Transverse colon (tissue), 4 donors: ENCODE results near the gene SPCS3. TPM values are rescaled to one million over a fixed set of nuclear protein-coding genes. Genes with fewer than 3 reads are reported as not detected.

Source experiments
- DNase-seq: peaks from one replicate; pipeline ENCODE4 v3.0.0-alpha.2; 2019
- H3K27ac ChIP-seq, 4 donors: fragments of 200-600 bp; sonication (generic); 2 replicates each; pipeline ENCODE4 v1.5.1; 2016 to 2018; ENCODE audit warnings: inconsistent platforms in 4 of 4
- H3K27me3 ChIP-seq: fragments of 200-600 bp; sonication (generic); 2 replicates; pipeline ENCODE4 v1.5.1; 2017; ENCODE audit warnings: inconsistent platforms
- H3K36me3 ChIP-seq, 4 donors: fragments of 200-600 bp; sonication (generic); 2 replicates each; pipeline ENCODE4 v1.5.1; 2017 to 2019; ENCODE audit warnings: inconsistent platforms in 4 of 4
- H3K4me1 ChIP-seq, 4 donors: fragments of 200-600 bp; sonication (generic); 2 replicates each; pipeline ENCODE4 v1.5.1; 2017 to 2020; ENCODE audit warnings: inconsistent platforms in 4 of 4
- H3K4me3 ChIP-seq, 4 donors: fragments of 200-600 bp; sonication (generic); 1 replicate in 1 of 4; 2 replicates in 3 of 4; pipeline versions ENCODE4 v1.5.1 to v1.6.1; 2017 to 2019; ENCODE audit warnings: inconsistent platforms in 4 of 4
- H3K9me3 ChIP-seq, 2 donors: fragments of 200-600 bp; sonication (generic); 2 replicates each; pipeline ENCODE4 v1.5.1; 2017 to 2019; ENCODE audit warnings: inconsistent platforms in 2 of 2
- CTCF ChIP-seq, 5 experiments: fragments of 200-600 bp in 3 of 5; fragments of 450-650 bp in 2 of 5; sonication (generic) in 3 of 5; IDR thresholded peaks; 1 replicate in 2 of 5; 2 replicates in 3 of 5; pipeline ENCODE4 v1.5.1; 2016 to 2017; ENCODE audit warnings: antibody characterized with exemption in 5 of 5, inconsistent platforms in 3 of 5, mild to moderate bottlenecking in 2 of 5, moderate library complexity in 1 of 5
- EP300 ChIP-seq: sonication (generic); formaldehyde crosslinking; IDR thresholded peaks from one replicate; pipeline ENCODE4 v1.6.1; 2017; ENCODE audit warnings: antibody characterized with exemption, low read depth
- POLR2A ChIP-seq: fragments of 450-650 bp; IDR thresholded peaks from one replicate; pipeline ENCODE4 v1.6.1; 2016; ENCODE audit warnings: antibody characterized with exemption, mild to moderate bottlenecking, moderate library complexity
- POLR2AphosphoS5 ChIP-seq, 3 donors: sonication (generic); formaldehyde crosslinking; IDR thresholded peaks; one replicate each; pipeline ENCODE4 v1.6.1; 2016; ENCODE audit warnings: antibody characterized with exemption in 3 of 3
- WGBS, 2 donors: methylation state at CpG; one replicate each; pipeline ENCODE4 v1.1.5; 2018; ENCODE audit warnings: low coverage in 1 of 2; 5-methylcytosine and 5-hydroxymethylcytosine counted together
- in situ Hi-C, 4 donors: fragments of 200-750 bp; cut with MboI; loops; one replicate each; pipeline versions ENCODE4 v1.15.0 to v1.15.1; 2017; ENCODE audit warnings: low sequenced_read_pairs in 3 of 4, low pct_ligation_motif_present in 1 of 4, low pct_unique_long_range_greater_than_20kb in 1 of 4
- intact Hi-C: fragments of 100-400 bp; cut with DNase I; formaldehyde crosslinking; loops from one replicate; pipeline ENCODE4 v1.15.1; 2023; ENCODE audit warnings: low total_unique reads
- total RNA-seq, 4 donors: library from RNA; depleted of rRNA; stranded (reverse); fragments of >200 nt; gene quantifications; one replicate each; pipeline ENCODE4 v1.1.0, GENCODE V29; 2016

The SPCS3 gene
- total RNA-seq, 4 donors from 2014 or later, result 23.2 to 77.8 (median 33.8) TPM

- no peak for TF ChIP-seq EP300
- Histone ChIP-seq H3K27ac (no peak overlapping the region), H3K36me3 (no peaks in the 10 kb centered on the region), H3K27me3 (no peaks in the 10 kb centered on the region), H3K4me1 (no peaks in the 10 kb centered on the region), H3K9me3 (no peaks in the 10 kb centered on the region), H3K4me3 (no peak overlapping the region)
- in situ Hi-C loops (no loop called here), intact Hi-C loops (no loop called here)
- WGBS, 2 donors, result 84% methylated on average over 4 of the region's 5 CpGs; no CpG with 5 or more reads in 1 of the 2 donors
- no peak for DNase-seq
Observed at GRCh38 chr4:176350671-176351070, 30.9 kb downstream of the SPCS3 start.

GRCh38 chr4:176354884-176355283 is 35.1 kb downstream of the SPCS3 start:
- no peaks in the 10 kb centered on the region for H3K9me3 ChIP-seq
- no peaks in the 10 kb centered on the region for H3K27me3 ChIP-seq
- intact Hi-C loops, result no loop called here
- no peaks in the 10 kb centered on the region for H3K36me3 ChIP-seq
- WGBS, 2 donors, result 49 to 55% methylated on average over 1 of the region's 1 CpG
- in situ Hi-C loops, result no loop called here
- H3K27ac ChIP-seq, result no peak overlapping the region
- no peaks in the 10 kb centered on the region for H3K4me1 ChIP-seq
- H3K4me3 ChIP-seq, result no peak overlapping the region
- DNase-seq, result no peak
- TF ChIP-seq POLR2A, result no peak
- no peak for TF ChIP-seq EP300
- TF ChIP-seq CTCF (IDR thresholded peaks at IDR 0.05), result no peak
- no peak for TF ChIP-seq POLR2AphosphoS5 (IDR thresholded peaks at IDR 0.05)

- TF ChIP-seq POLR2AphosphoS5 (IDR thresholded peaks at IDR 0.05) (no peak), POLR2A (no peak), EP300 (no peak), CTCF (IDR thresholded peaks at IDR 0.05) (no peak)
Observed at GRCh38 chr4:176357359-176358082, 37.8 kb downstream of the SPCS3 start.

GRCh38 chr4:176358083-176358469 is 38.3 kb downstream of the SPCS3 start:
- 86% methylated on average over 3 of the region's 3 CpGs for WGBS, 2 donors
- no peak for DNase-seq
- Histone ChIP-seq H3K4me3 (no peak overlapping the region), H3K27me3 (no peaks in the 10 kb centered on the region), H3K36me3 (no peaks in the 10 kb centered on the region), H3K9me3 (no peaks in the 10 kb centered on the region), H3K27ac (no peak overlapping the region), H3K4me1 (no peaks in the 10 kb centered on the region)
- in situ Hi-C loops (no loop called here), intact Hi-C loops (no loop called here)
- TF ChIP-seq CTCF (IDR thresholded peaks at IDR 0.05) (no peak), POLR2A (no peak), EP300 (no peak), POLR2AphosphoS5 (IDR thresholded peaks at IDR 0.05) (no peak)

More at GRCh38 chr4:176357359-176358082, 37.8 kb downstream of the SPCS3 start:
- Histone ChIP-seq H3K27ac (no peak overlapping the region), H3K36me3 (no peaks in the 10 kb centered on the region), H3K4me1 (no peaks in the 10 kb centered on the region), H3K27me3 (no peaks in the 10 kb centered on the region), H3K9me3 (no peaks in the 10 kb centered on the region), H3K4me3 (no peak overlapping the region)
- whole genome bisulfite sequencing, 2 donors, result 46 to 56% methylated on average over 1 to 4 of the region's 4 CpGs
- DNase-seq, result no peak
- in situ Hi-C loops (no loop called here), intact Hi-C loops (no loop called here)

- H3K4me3 ChIP-seq, result no peak overlapping the region
- TF ChIP-seq CTCF (IDR thresholded peaks at IDR 0.05), result no peak
- no peak for TF ChIP-seq EP300
- TF ChIP-seq POLR2A, result no peak
- TF ChIP-seq POLR2AphosphoS5 (IDR thresholded peaks at IDR 0.05), result no peak
- in situ Hi-C loops (no loop called here), intact Hi-C loops (no loop called here)
- no peaks in the 10 kb centered on the region for H3K36me3 ChIP-seq
- no peak for DNase-seq
- H3K4me1 ChIP-seq, result no peaks in the 10 kb centered on the region
- no peaks in the 10 kb centered on the region for H3K27me3 ChIP-seq
- 55 to 74% methylated on average over 2 of the region's 2 CpGs for WGBS, 2 donors
- H3K9me3 ChIP-seq, result no peaks in the 10 kb centered on the region
- no peak overlapping the region for H3K27ac ChIP-seq
Observed at GRCh38 chr4:176359590-176359989, 39.8 kb downstream of the SPCS3 start.
